Ureter (tissue), 1 donor: ENCODE data around the gene CTIF. TPM values are rescaled to one million over a fixed set of nuclear protein-coding genes. Genes with fewer than 3 reads are reported as not detected.
A peak's percentile ranks its signal among the peaks of the same experiment; 100 is the strongest.
"Not testable (repeated sequence)": the region's sequence is repeated elsewhere in the genome, so short reads cannot be mapped to it uniquely, and the experiment has no call there.

ENCODE experiments used
- DNase-seq: peaks from one replicate; pipeline ENCODE4 v3.0.0-alpha.2; 2020; ENCODE audit warnings: low spot score
- total RNA-seq: library from RNA; stranded (reverse); gene quantifications from one replicate; pipeline ENCODE4 v1.2.4, GENCODE V29; 2023
- donor health status: DM: yes; HTN: yes; CAD: no.

CTIF gene
- total RNA-seq, 1 donor from 2014 or later, result 62.3 TPM

- DNase-seq, result no peak
Observed at GRCh38 chr18:48864876-48865275, 326.0 kb downstream of the CTIF start.

- DNase-seq, result peak; percentile 70
Observed at GRCh38 chr18:48866028-48866733, 327.4 kb downstream of the CTIF start.

GRCh38 chr18:48866856-48867255 is 328.0 kb downstream of the CTIF start:
- DNase-seq, result no peak

GRCh38 chr18:48867978-48868377 is 329.1 kb downstream of the CTIF start:
- no peak for DNase-seq

- no peak for DNase-seq
Observed at GRCh38 chr18:48868468-48869466, 329.9 kb downstream of the CTIF start.

GRCh38 chr18:48869591-48869990 is 330.8 kb downstream of the CTIF start:
- no peak for DNase-seq

GRCh38 chr18:48870926-48871325 is 332.1 kb downstream of the CTIF start:
- DNase-seq, result not testable (repeated sequence)

- no peak for DNase-seq
Observed at GRCh38 chr18:48871391-48872166, 332.7 kb downstream of the CTIF start.

- DNase-seq, result no peak
Observed at GRCh38 chr18:48872234-48873145, 333.7 kb downstream of the CTIF start.

- DNase-seq, result no peak
Observed at GRCh38 chr18:48874233-48874632, 335.4 kb downstream of the CTIF start.

GRCh38 chr18:48874701-48875162 is 335.9 kb downstream of the CTIF start:
- no peak for DNase-seq

GRCh38 chr18:48875314-48875941 is 336.6 kb downstream of the CTIF start:
- DNase-seq, result no peak

GRCh38 chr18:48875942-48876511 is 337.2 kb downstream of the CTIF start:
- no peak for DNase-seq

GRCh38 chr18:48876590-48876989 is 337.8 kb downstream of the CTIF start:
- DNase-seq, result no peak

- no peak for DNase-seq
Observed at GRCh38 chr18:48877941-48878340, 339.1 kb downstream of the CTIF start.

GRCh38 chr18:48878471-48878870 is 339.6 kb downstream of the CTIF start:
- DNase-seq, result no peak

- peak; percentile 78 for DNase-seq
Observed at GRCh38 chr18:48879008-48879431, 340.2 kb downstream of the CTIF start.

- DNase-seq, result no peak
Observed at GRCh38 chr18:48880931-48881330, 342.1 kb downstream of the CTIF start.

- no peak for DNase-seq
Observed at GRCh38 chr18:48882379-48882778, 343.5 kb downstream of the CTIF start.

- DNase-seq, result no peak
Observed at GRCh38 chr18:48884306-48884705, 345.5 kb downstream of the CTIF start.
